Sigmoid colon (tissue), 4 donors: ENCODE data around the gene NOS3.

ENCODE experiments used
- EP300 ChIP-seq, 4 donors: sonication (generic); formaldehyde crosslinking; IDR thresholded peaks; one replicate each; pipeline ENCODE4 v1.6.1; 2017; ENCODE audit warnings: antibody characterized with exemption in 4 of 4
- POLR2AphosphoS5 ChIP-seq, 4 donors: sonication (generic); formaldehyde crosslinking; IDR thresholded peaks; one replicate each; pipeline ENCODE4 v1.6.1; 2017; ENCODE audit warnings: antibody characterized with exemption in 4 of 4
- TF ChIP-seq, protein P1 (sequence below), 4 experiments: fragments of 450-650 bp in 3 of 4; fragments of 200-600 bp in 1 of 4; IDR thresholded peaks; one replicate each; pipeline ENCODE4 v1.5.1; 2016 to 2019; ENCODE audit warnings: antibody characterized with exemption in 4 of 4, mild to moderate bottlenecking in 3 of 4, moderate library complexity in 2 of 4

DNA sequence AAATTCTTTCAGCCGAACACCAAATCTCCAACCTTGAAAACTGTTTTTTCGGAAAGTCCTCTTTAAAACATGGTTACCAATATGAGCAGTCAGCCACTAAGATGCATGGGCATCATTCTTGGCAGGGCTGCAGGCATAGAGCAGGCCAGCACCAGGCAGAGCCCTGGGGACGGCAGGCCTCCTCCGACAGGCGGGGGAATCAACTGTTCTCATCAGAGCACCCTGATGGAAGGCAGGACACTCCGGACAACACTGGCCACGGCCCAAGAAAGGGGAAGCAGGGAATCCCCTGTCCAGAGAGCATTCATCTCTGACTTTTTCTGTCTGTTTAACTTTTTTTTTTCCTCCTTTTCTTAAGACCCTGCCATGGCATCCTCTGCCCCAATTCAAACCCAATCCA, 1.4 kb upstream of the NOS3 start:
- no peak for TF ChIP-seq POLR2AphosphoS5 (IDR thresholded peaks at IDR 0.05)
- TF ChIP-seq, protein P1, sequence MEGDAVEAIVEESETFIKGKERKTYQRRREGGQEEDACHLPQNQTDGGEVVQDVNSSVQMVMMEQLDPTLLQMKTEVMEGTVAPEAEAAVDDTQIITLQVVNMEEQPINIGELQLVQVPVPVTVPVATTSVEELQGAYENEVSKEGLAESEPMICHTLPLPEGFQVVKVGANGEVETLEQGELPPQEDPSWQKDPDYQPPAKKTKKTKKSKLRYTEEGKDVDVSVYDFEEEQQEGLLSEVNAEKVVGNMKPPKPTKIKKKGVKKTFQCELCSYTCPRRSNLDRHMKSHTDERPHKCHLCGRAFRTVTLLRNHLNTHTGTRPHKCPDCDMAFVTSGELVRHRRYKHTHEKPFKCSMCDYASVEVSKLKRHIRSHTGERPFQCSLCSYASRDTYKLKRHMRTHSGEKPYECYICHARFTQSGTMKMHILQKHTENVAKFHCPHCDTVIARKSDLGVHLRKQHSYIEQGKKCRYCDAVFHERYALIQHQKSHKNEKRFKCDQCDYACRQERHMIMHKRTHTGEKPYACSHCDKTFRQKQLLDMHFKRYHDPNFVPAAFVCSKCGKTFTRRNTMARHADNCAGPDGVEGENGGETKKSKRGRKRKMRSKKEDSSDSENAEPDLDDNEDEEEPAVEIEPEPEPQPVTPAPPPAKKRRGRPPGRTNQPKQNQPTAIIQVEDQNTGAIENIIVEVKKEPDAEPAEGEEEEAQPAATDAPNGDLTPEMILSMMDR (IDR thresholded peaks at IDR 0.05) = no peak
- TF ChIP-seq EP300 (IDR thresholded peaks at IDR 0.05) = no peak
